Spleen (tissue), 11 donors: ENCODE measurements around the gene NRCAM. TPM values are rescaled to one million over a fixed set of nuclear protein-coding genes. Genes with fewer than 3 reads are reported as not detected.
A peak's percentile ranks its signal among the peaks of the same experiment; 100 is the strongest.

Experiments
- DNase-seq: peaks from one replicate; pipeline ENCODE4 v3.0.0-alpha.2; 2020
- H3K27ac ChIP-seq, 8 donors: fragments of 200-600 bp; sonication (generic) in 7 of 8; 1 replicate in 4 of 8; 2 replicates in 4 of 8; pipeline versions ENCODE4 v1.5.0 to v1.8.0; 2016 to 2021; ENCODE audit warnings: inconsistent platforms in 4 of 8, mild to moderate bottlenecking in 4 of 8, moderate library complexity in 1 of 8
- H3K27me3 ChIP-seq, 7 donors: fragments of 200-600 bp; sonication (generic) in 6 of 7; replicated peaks in 1 of 7; 1 replicate in 4 of 7; 2 replicates in 3 of 7; pipeline versions ENCODE4 v1.5.0 to v1.8.0; 2016 to 2021; ENCODE audit warnings: inconsistent platforms in 3 of 7, mild to moderate bottlenecking in 1 of 7
- H3K36me3 ChIP-seq, 6 donors: fragments of 200-600 bp; sonication (generic) in 5 of 6; 1 replicate in 4 of 6; 2 replicates in 2 of 6; pipeline versions ENCODE4 v1.5.0 to v1.8.0; 2016 to 2021; ENCODE audit warnings: inconsistent platforms in 2 of 6
- H3K4me1 ChIP-seq, 6 donors: fragments of 200-600 bp; sonication (generic) in 5 of 6; 1 replicate in 3 of 6; 2 replicates in 3 of 6; pipeline versions ENCODE4 v1.5.0 to v1.8.0; 2016 to 2021; ENCODE audit warnings: inconsistent platforms in 3 of 6
- H3K4me3 ChIP-seq, 8 donors: fragments of 200-600 bp; sonication (generic) in 7 of 8; 1 replicate in 4 of 8; 2 replicates in 4 of 8; pipeline versions ENCODE4 v1.5.0 to v1.8.0; 2016 to 2021; ENCODE audit warnings: inconsistent platforms in 4 of 8, mild to moderate bottlenecking in 4 of 8, moderate library complexity in 2 of 8
- H3K9me3 ChIP-seq, 8 donors: fragments of 200-600 bp; sonication (generic) in 7 of 8; 1 replicate in 4 of 8; 2 replicates in 4 of 8; pipeline versions ENCODE4 v1.5.0 to v1.8.0; 2016 to 2021; ENCODE audit warnings: inconsistent platforms in 4 of 8
- CTCF ChIP-seq, 11 experiments: fragments of 200-600 bp in 7 of 11; fragments of 450-650 bp in 4 of 11; sonication (generic) in 4 of 11; IDR thresholded peaks in 8 of 11; conservative IDR thresholded peaks in 3 of 11; 1 replicate in 7 of 11; 2 replicates in 4 of 11; pipeline versions ENCODE4 v1.4.0 to v1.8.0; 2016 to 2021; ENCODE audit warnings: antibody characterized with exemption in 11 of 11, inconsistent platforms in 4 of 11, mild to moderate bottlenecking in 1 of 11
- POLR2A ChIP-seq, 3 donors: fragments of 450-650 bp; IDR thresholded peaks; one replicate each; pipeline ENCODE4 v1.5.1; 2017; ENCODE audit warnings: antibody characterized with exemption in 3 of 3, mild to moderate bottlenecking in 1 of 3
- POLR2AphosphoS5 ChIP-seq, 3 donors: sonication (generic); formaldehyde crosslinking; IDR thresholded peaks; one replicate each; pipeline ENCODE4 v1.5.1; 2017; ENCODE audit warnings: antibody characterized with exemption in 3 of 3
- WGBS, 5 donors: extraction: QIAGEN DNeasy Blood & Tissue Kit in 3 of 5; methylation state at CpG; one replicate each; pipeline versions ENCODE4 v1.1.5 to v1.1.7; 2013 to 2018; 5-methylcytosine and 5-hydroxymethylcytosine counted together
- intact Hi-C: fragments of 100-400 bp; cut with DNase I; formaldehyde crosslinking; loops from one replicate; pipeline ENCODE4 v1.15.0; 2023; ENCODE audit warnings: low total_unique reads
- polyA plus RNA-seq, 3 donors: library from polyadenylated mRNA; stranded (reverse); fragments of 200-250 nt; gene quantifications; one replicate each; pipeline ENCODE4 v1.2.1, GENCODE V29; 2013
- total RNA-seq, 7 donors: library from RNA; depleted of rRNA in 3 of 7; stranded (reverse); fragments of >200 nt in 3 of 7; fragmentation: NEBNext Ultra II Directional in 4 of 7; extraction: Animal tissue kit (Norgen Biotek cat#: 25700) in 4 of 7; gene quantifications; one replicate each; pipeline versions ENCODE4 v1.1.0 to v1.2.1, GENCODE V29; 2016 to 2021
- donor health status: healthy with polysubstance abuse.
- donor health status: DM: no; HTN: no; CAD: no; lungs with moderate emphysema.
- donor health status: DM: no; HTN: no; CAD: no.
- donor health status: Bipolar disorder and iron deficiency.
- donor health status: healthy.
- donor health status: DM: no; HTN: no; CAD: no.
- donor health status: DM: yes; HTN: yes; CAD: no.

NRCAM gene
- total and polyA plus RNA-seq, 10 donors = 4.1 to 88.5 (median 15.0) TPM

GRCh38 chr7:108314551-108314950 lies 141.7 kb downstream of the NRCAM start:
- H3K27ac ChIP-seq = no peak overlapping the region
- peaks cover 0 to 10% (median 2%) of the 10 kb centered on the region in 6 donors for H3K4me1 ChIP-seq
- no peaks in the 10 kb centered on the region for H3K36me3 ChIP-seq
- intact Hi-C loops = no loop called here
- no peak for TF ChIP-seq POLR2A (IDR thresholded peaks at IDR 0.05)
- no peak for TF ChIP-seq CTCF (IDR thresholded peaks at IDR 0.05 in 8 of 11, conservative IDR thresholded peaks at IDR 0.05 in 3 of 11)
- no peak for TF ChIP-seq POLR2AphosphoS5 (IDR thresholded peaks at IDR 0.05)
- DNase-seq = no peak
- no peaks in the 10 kb centered on the region for H3K27me3 ChIP-seq
- no peak overlapping the region for H3K4me3 ChIP-seq
- no peaks in the 10 kb centered on the region for H3K9me3 ChIP-seq

GRCh38 chr7:108314049-108314448 lies 142.2 kb downstream of the NRCAM start:
- H3K36me3 ChIP-seq = no peaks in the 10 kb centered on the region
- no peak overlapping the region for H3K27ac ChIP-seq
- WGBS, 5 donors = 82 to 91% (median 85%) methylated on average over 2 of the region's 2 CpGs
- no peaks in the 10 kb centered on the region for H3K27me3 ChIP-seq
- TF ChIP-seq POLR2A (IDR thresholded peaks at IDR 0.05) = no peak
- no peak for TF ChIP-seq CTCF (IDR thresholded peaks at IDR 0.05 in 8 of 11, conservative IDR thresholded peaks at IDR 0.05 in 3 of 11)
- TF ChIP-seq POLR2AphosphoS5 (IDR thresholded peaks at IDR 0.05) = no peak
- peaks cover 0 to 10% (median 2%) of the 10 kb centered on the region in 6 donors for H3K4me1 ChIP-seq
- H3K4me3 ChIP-seq = no peak overlapping the region
- no peak for DNase-seq
- no peaks in the 10 kb centered on the region for H3K9me3 ChIP-seq
- intact Hi-C loops = no loop called here

GRCh38 chr7:108313086-108313485 lies 143.2 kb downstream of the NRCAM start:
- intact Hi-C loops = no loop called here
- no peak for TF ChIP-seq POLR2AphosphoS5 (IDR thresholded peaks at IDR 0.05)

GRCh38 chr7:108311446-108312168 lies 144.6 kb downstream of the NRCAM start:
- H3K27ac ChIP-seq = peak overlapping the region in 7 of 8 donors; percentile 12 to 67 (median 48)
- no peak for DNase-seq
- WGBS, 5 donors = 91 to 98% (median 95%) methylated on average over 3 of the region's 3 CpGs

More at GRCh38 chr7:108313086-108313485, 143.2 kb downstream of the NRCAM start:
- no peaks in the 10 kb centered on the region for H3K9me3 ChIP-seq
- no peaks in the 10 kb centered on the region for H3K36me3 ChIP-seq
- no peak for DNase-seq
- H3K27ac ChIP-seq = no peak overlapping the region
- no peak overlapping the region for H3K4me3 ChIP-seq
- H3K4me1 ChIP-seq = peaks cover 0 to 10% (median 2%) of the 10 kb centered on the region in 6 donors
- 55 to 78% (median 69%) methylated on average over 3 of the region's 3 CpGs for WGBS, 5 donors
- no peaks in the 10 kb centered on the region for H3K27me3 ChIP-seq

More at GRCh38 chr7:108311446-108312168, 144.6 kb downstream of the NRCAM start:
- no peaks in the 10 kb centered on the region for H3K27me3 ChIP-seq
- TF ChIP-seq CTCF (IDR thresholded peaks at IDR 0.05 in 8 of 11, conservative IDR thresholded peaks at IDR 0.05 in 3 of 11) = no peak
- TF ChIP-seq POLR2AphosphoS5 (IDR thresholded peaks at IDR 0.05) = no peak
- no peak for TF ChIP-seq POLR2A (IDR thresholded peaks at IDR 0.05)
- no peak overlapping the region for H3K4me3 ChIP-seq
- no peaks in the 10 kb centered on the region for H3K9me3 ChIP-seq
- H3K4me1 ChIP-seq = peaks cover 0 to 13% (median 2%) of the 10 kb centered on the region in 6 donors
- no peaks in the 10 kb centered on the region for H3K36me3 ChIP-seq
- intact Hi-C loops = no loop called here
